Nephron (organoid): ENCODE measurements around the gene NAV1.
A peak's percentile ranks its signal among the peaks of the same experiment; 100 is the strongest.

Experiments used
- H3K27ac Mint-ChIP-seq, 3 experiments: 2 replicates each; pipeline ENCODE4 v1.8.0; 2020; ENCODE audit warnings: mixed read lengths in 3 of 3, mild to moderate bottlenecking in 2 of 3, moderate library complexity in 1 of 3
- H3K27me3 Mint-ChIP-seq: 2 replicates; pipeline ENCODE4 v1.8.0; 2021; ENCODE audit warnings: low read depth, mild to moderate bottlenecking, moderate library complexity, mixed read lengths
- H3K36me3 Mint-ChIP-seq: 2 replicates; pipeline ENCODE4 v1.8.0; 2020; ENCODE audit warnings: low read depth, mixed read lengths
- H3K4me1 Mint-ChIP-seq: 2 replicates; pipeline ENCODE4 v1.8.0; 2020; ENCODE audit warnings: mixed read lengths
- H3K4me3 Mint-ChIP-seq, 3 experiments: 2 replicates each; pipeline ENCODE4 v1.8.0; 2020; ENCODE audit warnings: mild to moderate bottlenecking in 3 of 3, mixed read lengths in 3 of 3, moderate library complexity in 2 of 3
- H3K9me3 Mint-ChIP-seq: 2 replicates; pipeline ENCODE4 v1.8.0; 2020; ENCODE audit warnings: mixed read lengths
- TF ChIP-seq, protein P1 (sequence below), 3 experiments: fragments of 200-600 bp; sonication (generic); IDR thresholded peaks; one replicate each; pipeline ENCODE4 v1.5.0; 2021; ENCODE audit warnings: antibody characterized with exemption in 3 of 3; ENCODE audit not compliant: unreplicated experiment in 3 of 3

The NAV1 gene

DNA sequence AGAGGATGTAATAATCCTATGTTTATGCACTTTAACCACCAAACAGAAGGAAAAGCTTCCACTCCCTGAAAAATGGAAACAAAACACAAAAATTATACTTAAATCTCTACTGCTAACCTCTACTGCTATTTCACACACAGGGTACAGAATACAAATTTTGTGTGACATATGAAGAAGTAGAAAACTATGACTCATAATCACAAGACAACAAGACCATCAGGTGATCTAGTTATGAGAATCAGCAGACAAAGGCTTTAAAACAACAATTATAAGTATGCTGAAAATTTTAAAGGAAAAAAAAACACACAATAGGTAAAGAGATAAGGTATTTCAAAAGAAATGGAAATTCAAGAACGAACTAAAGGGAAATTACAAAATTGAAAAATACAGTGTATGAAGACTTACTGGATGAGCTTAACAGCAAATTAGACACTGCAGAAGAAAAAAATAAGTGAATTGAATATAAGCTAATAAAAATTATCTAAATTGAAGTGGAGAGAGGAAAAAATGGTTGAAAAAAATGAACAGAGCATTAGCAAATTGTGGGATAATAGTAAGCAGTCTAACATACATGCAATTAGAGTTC is 13.6 kb upstream of the NAV1 start:
- TF ChIP-seq, protein P1, sequence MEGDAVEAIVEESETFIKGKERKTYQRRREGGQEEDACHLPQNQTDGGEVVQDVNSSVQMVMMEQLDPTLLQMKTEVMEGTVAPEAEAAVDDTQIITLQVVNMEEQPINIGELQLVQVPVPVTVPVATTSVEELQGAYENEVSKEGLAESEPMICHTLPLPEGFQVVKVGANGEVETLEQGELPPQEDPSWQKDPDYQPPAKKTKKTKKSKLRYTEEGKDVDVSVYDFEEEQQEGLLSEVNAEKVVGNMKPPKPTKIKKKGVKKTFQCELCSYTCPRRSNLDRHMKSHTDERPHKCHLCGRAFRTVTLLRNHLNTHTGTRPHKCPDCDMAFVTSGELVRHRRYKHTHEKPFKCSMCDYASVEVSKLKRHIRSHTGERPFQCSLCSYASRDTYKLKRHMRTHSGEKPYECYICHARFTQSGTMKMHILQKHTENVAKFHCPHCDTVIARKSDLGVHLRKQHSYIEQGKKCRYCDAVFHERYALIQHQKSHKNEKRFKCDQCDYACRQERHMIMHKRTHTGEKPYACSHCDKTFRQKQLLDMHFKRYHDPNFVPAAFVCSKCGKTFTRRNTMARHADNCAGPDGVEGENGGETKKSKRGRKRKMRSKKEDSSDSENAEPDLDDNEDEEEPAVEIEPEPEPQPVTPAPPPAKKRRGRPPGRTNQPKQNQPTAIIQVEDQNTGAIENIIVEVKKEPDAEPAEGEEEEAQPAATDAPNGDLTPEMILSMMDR (IDR thresholded peaks at IDR 0.05; ENCODE audit: unreplicated experiment in 3 of 3): no peak
- H3K4me3 Mint-ChIP-seq: no peak overlapping the region
- no peak overlapping the region for H3K27ac Mint-ChIP-seq
- H3K27me3 Mint-ChIP-seq: peaks cover 13% of the 10 kb centered on the region
- peaks cover 21% of the 10 kb centered on the region for H3K9me3 Mint-ChIP-seq
- H3K4me1 Mint-ChIP-seq: peaks cover 13% of the 10 kb centered on the region
- no peaks in the 10 kb centered on the region for H3K36me3 Mint-ChIP-seq

DNA sequence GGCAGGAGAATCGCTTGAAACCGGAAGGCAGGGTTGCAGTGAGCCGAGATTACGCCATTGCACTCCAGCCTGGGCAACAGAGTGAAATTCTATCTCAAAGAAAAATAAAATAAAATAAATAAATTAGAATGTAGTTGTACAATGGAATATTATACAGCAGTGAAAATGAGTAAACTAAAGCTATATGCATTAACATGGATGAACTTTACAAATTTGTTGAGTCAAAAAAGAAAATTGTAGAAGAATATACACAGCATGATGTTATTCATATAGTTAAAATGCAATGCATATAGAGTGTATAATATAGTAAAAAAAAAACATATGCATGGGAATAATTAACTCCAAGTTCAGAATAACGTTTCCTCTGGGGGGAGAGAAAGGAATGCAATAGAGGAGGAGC is 11.0 kb upstream of the NAV1 start:
- Mint-ChIP-seq H3K36me3 (no peaks in the 10 kb centered on the region), H3K9me3 (peaks cover 14% of the 10 kb centered on the region)
- TF ChIP-seq, protein P1 (IDR thresholded peaks at IDR 0.05; ENCODE audit: unreplicated experiment in 3 of 3): no peak

DNA sequence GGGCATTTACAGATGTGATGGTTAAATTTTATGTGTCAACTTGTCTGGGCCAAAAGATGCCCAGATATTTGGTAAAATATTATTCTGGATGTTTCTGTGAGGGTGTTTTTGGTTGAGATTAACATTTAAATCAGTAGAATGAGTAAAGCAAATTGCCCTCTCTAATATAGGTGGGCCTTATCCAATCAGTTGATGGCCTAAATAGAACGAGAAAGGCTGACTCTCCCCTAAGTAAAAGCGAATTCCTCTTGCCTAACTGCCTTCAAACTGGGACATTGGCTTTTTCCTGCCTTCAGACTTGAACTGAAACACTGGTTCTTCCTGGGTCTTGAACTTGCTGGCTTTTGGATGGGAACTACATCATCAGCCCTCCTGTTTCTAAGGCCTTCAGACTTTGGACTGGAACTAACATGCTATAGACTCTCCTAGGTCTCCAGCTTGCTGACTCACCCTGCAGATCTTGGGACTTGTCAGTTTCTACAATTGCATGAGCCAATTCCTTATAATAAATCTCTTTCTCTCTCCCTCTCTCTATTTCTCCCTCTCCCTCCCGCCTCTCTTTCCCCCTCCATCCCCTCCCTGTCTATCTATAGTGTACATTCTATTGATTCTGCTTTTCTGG is 10.2 kb upstream of the NAV1 start:
- H3K9me3 Mint-ChIP-seq: peaks cover 11% of the 10 kb centered on the region
- TF ChIP-seq, protein P1 (IDR thresholded peaks at IDR 0.05; ENCODE audit: unreplicated experiment in 3 of 3): no peak
- no peaks in the 10 kb centered on the region for H3K36me3 Mint-ChIP-seq
- peak overlapping the region in 1 of 3 experiments; percentile 71 for H3K27ac Mint-ChIP-seq
- peaks cover 7% of the 10 kb centered on the region for H3K27me3 Mint-ChIP-seq
- no peak overlapping the region for H3K4me3 Mint-ChIP-seq
- H3K4me1 Mint-ChIP-seq: peaks cover 44% of the 10 kb centered on the region

More for the DNA sequence above, 11.0 kb upstream of the NAV1 start:
- Mint-ChIP-seq H3K4me3 (no peak overlapping the region), H3K27ac (no peak overlapping the region), H3K4me1 (peaks cover 39% of the 10 kb centered on the region), H3K27me3 (peaks cover 7% of the 10 kb centered on the region)

DNA sequence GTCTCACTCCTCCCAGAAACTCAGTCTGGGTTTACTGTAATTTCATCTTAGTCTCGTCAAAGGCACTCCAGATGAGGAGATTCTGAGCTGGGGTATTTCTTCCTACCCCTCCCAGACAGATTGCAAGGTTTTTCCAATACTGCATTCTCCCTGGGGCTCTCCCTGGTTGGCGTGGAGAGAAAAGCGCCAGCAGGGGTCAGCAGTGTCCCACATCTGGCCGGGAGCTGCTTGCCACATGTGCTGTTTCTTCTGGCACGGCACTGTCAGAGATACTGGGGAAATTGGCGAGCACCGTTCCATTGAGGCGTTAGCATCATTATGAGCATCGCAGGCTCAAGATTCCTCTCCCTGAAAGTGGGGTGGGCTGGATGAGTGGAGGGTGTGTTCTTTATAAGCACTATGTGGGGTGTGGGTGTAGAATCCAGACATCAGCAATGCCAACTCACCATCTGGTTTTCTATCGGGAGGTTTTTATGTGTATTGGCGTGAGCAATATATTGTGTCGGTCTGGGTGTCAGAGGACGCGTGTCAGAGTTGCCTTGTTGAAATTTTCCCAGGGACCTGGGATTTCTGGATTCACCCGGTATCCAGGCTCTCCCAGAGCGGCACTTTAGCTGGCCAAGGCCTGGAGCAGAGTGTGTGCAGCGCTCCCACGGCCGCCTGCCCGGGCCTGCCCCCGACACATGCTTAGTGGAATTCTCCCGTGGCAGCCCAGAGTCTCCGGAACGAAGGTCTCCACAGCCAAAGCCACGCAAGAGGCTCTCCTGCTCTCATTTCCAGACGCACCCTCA is 8.0 kb upstream of the NAV1 start:
- Mint-ChIP-seq H3K9me3 (no peaks in the 10 kb centered on the region), H3K4me1 (peaks cover 66% of the 10 kb centered on the region), H3K4me3 (peak overlapping the region in 1 of 3 experiments; percentile 47), H3K27ac (peak overlapping the region; percentile 62 to 78 (median 76)), H3K36me3 (no peaks in the 10 kb centered on the region), H3K27me3 (peaks cover 11% of the 10 kb centered on the region)
- TF ChIP-seq, protein P1 (IDR thresholded peaks at IDR 0.05; ENCODE audit: unreplicated experiment in 3 of 3): peak; percentile 78 to 83 (median 81)

DNA sequence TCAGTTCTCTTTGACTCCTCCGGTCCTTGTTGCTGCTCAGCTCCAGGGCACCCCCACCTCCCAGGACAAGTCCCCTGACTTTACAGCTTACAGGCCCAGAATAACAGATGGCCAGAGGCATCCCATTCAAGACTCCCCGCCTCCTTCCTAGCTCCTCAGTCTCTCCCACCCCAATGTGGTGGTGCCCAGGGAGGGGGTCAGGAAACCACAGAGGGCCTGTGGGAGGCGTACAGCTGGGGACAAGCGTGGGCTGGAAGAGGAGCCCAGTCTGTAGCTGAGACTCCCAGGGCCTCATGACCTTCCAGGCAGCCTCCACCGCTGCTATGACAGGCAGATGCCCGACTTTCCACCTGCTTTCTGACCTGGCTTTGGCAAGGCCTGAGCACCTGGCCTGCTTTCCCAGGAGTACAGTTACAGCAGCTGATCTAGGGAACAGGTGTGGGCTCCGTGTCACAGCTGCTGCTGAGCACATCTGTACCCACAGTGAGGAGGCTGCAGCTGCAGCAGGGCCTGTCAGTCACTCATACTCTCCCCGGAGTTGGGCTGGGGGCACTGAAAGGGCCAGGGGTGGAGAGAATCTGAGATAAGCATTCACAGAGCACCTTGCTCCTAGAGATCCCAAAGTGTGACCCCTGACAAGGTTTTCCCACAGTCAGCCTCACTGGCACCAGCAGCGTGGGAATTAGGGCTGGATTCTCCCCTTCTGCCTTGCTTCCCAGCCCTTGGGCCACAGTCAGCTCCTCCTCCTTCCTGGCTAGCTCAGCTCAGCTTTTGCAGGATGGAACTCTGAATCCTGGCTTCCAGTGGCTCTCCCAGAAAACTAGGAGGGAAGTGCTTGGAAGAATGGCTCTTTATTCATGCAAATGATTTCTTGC is 7.1 kb upstream of the NAV1 start:
- no peaks in the 10 kb centered on the region for H3K36me3 Mint-ChIP-seq
- peaks cover 75% of the 10 kb centered on the region for H3K4me1 Mint-ChIP-seq
- no peaks in the 10 kb centered on the region for H3K9me3 Mint-ChIP-seq
- H3K4me3 Mint-ChIP-seq: peak overlapping the region in 1 of 3 experiments; percentile 47
- TF ChIP-seq, protein P1 (IDR thresholded peaks at IDR 0.05; ENCODE audit: unreplicated experiment in 3 of 3): no peak
- H3K27me3 Mint-ChIP-seq: peaks cover 18% of the 10 kb centered on the region
- H3K27ac Mint-ChIP-seq: peak overlapping the region; percentile 62 to 78 (median 76)
